B cell (primary cell): ENCODE data around the gene MLXIPL. TPM values are rescaled to one million over a fixed set of nuclear protein-coding genes. Genes with fewer than 3 reads are reported as not detected.
A peak's percentile ranks its signal among the peaks of the same experiment; 100 is the strongest.

Experiments used
- ATAC-seq: fragments of 200-7000 bp; cut with Tn5 transposase; one replicate; pipeline ENCODE4 v1.10.0; 2021; ENCODE audit warnings: low read depth, mild to moderate bottlenecking, moderate number of reproducible peaks, moderate library complexity
- CTCF ChIA-PET: fragments of 350-600 bp; sonication (Branson Sonifier 250); formaldehyde crosslinking; loops from one replicate; lab custom pipeline; 2021; ENCODE audit warnings: antibody characterized with exemption, inconsistent platforms; lab: Charles Lee
- POLR2A ChIA-PET: fragments of 350-600 bp; sonication (Branson Sonifier 250); formaldehyde crosslinking; loops from one replicate; lab custom pipeline; 2021; ENCODE audit warnings: antibody characterized with exemption; lab: Charles Lee
- DNase-seq: peaks from one replicate; pipeline ENCODE4 v3.0.0; 2013
- H2AFZ ChIP-seq: 2 replicates; pipeline ENCODE4 v1.6.1; 2012; ENCODE audit warnings: mild to moderate bottlenecking, low read depth, low read length; ENCODE audit not compliant: insufficient read depth, poor library complexity, severe bottlenecking
- H3K27ac ChIP-seq, 2 donors: 1 replicate in 1 of 2; 2 replicates in 1 of 2; pipeline ENCODE4 v1.5.1; 2012 to 2013; ENCODE audit warnings: low read length in 2 of 2, mild to moderate bottlenecking in 2 of 2, moderate library complexity in 1 of 2
- H3K27me3 ChIP-seq, 4 experiments: fragments of 200-600 bp in 1 of 4; sonication (generic) in 1 of 4; replicated peaks in 1 of 4; 1 replicate in 2 of 4; 2 replicates in 2 of 4; pipeline versions ENCODE4 v1.6.1 to v1.7.0; 2013 to 2016; ENCODE audit warnings: low read length in 3 of 4, mild to moderate bottlenecking in 2 of 4, mixed read lengths in 1 of 4, moderate library complexity in 1 of 4; ENCODE audit not compliant: insufficient read depth in 4 of 4, control insufficient read depth in 3 of 4; ENCODE audit errors: control extremely low read depth in 1 of 4
- H3K36me3 ChIP-seq, 2 experiments: replicated peaks in 1 of 2; 1 replicate in 1 of 2; 2 replicates in 1 of 2; pipeline versions ENCODE4 v1.6.1 to v1.7.1; 2013; ENCODE audit warnings: low read length in 1 of 2; ENCODE audit not compliant: insufficient read depth in 2 of 2, control insufficient read depth in 1 of 2; ENCODE audit errors: control extremely low read depth in 1 of 2, extremely low read depth in 1 of 2
- H3K4me1 ChIP-seq, 2 donors: fragments of 200-600 bp in 1 of 2; sonication (generic) in 1 of 2; 1 replicate in 1 of 2; 2 replicates in 1 of 2; pipeline versions ENCODE4 v1.5.1 to v1.6.1; 2013 to 2017; ENCODE audit warnings: low read length in 2 of 2; ENCODE audit not compliant: control insufficient read depth in 2 of 2, insufficient read depth in 2 of 2
- H3K4me2 ChIP-seq: replicated peaks from 2 replicates; pipeline ENCODE3; 2012; ENCODE audit warnings: mild to moderate bottlenecking, low read depth, low read length; ENCODE audit not compliant: poor library complexity, severe bottlenecking
- H3K4me3 ChIP-seq, 5 experiments: fragments of 200-600 bp in 1 of 5; sonication (generic) in 1 of 5; 1 replicate in 3 of 5; 2 replicates in 2 of 5; pipeline versions ENCODE4 v1.5.1 to v1.7.0; 2011 to 2016; ENCODE audit warnings: low read length in 4 of 5, mild to moderate bottlenecking in 4 of 5, low read depth in 2 of 5, control low read depth in 1 of 5, moderate library complexity in 1 of 5; ENCODE audit not compliant: insufficient read depth in 1 of 5; ENCODE audit errors: control extremely low read depth in 1 of 5, extremely low read depth in 1 of 5
- H3K79me2 ChIP-seq: fragments of 200-600 bp; sonication (generic); one replicate; pipeline ENCODE4 v1.6.0; 2016; ENCODE audit warnings: low read length; ENCODE audit not compliant: control insufficient read depth, insufficient read depth
- H3K9ac ChIP-seq: fragments of 200-600 bp; sonication (generic); 2 replicates; pipeline ENCODE4 v1.6.1; 2017; ENCODE audit warnings: mild to moderate bottlenecking, low read length, moderate library complexity
- H3K9me3 ChIP-seq, 3 donors: one replicate each; pipeline versions ENCODE4 v1.6.1 to v1.7.1; 2013; ENCODE audit warnings: low read length in 2 of 3; ENCODE audit not compliant: control insufficient read depth in 2 of 3, insufficient read depth in 1 of 3; ENCODE audit errors: control extremely low read depth in 1 of 3
- H4K20me1 ChIP-seq: 2 replicates; pipeline ENCODE4 v1.6.0; 2012; ENCODE audit warnings: mild to moderate bottlenecking, low read length; ENCODE audit not compliant: insufficient read depth, control insufficient read depth, poor library complexity, severe bottlenecking
- H3K27ac Mint-ChIP-seq: one replicate; pipeline ENCODE4 v1.8.0; 2021; ENCODE audit warnings: mixed read lengths
- H3K27me3 Mint-ChIP-seq: one replicate; pipeline ENCODE4 v1.8.0; 2021; ENCODE audit warnings: mixed read lengths
- H3K4me1 Mint-ChIP-seq: one replicate; pipeline ENCODE4 v1.8.0; 2021; ENCODE audit warnings: mixed read lengths
- H3K4me3 Mint-ChIP-seq: one replicate; pipeline ENCODE4 v1.8.0; 2021; ENCODE audit warnings: mixed read lengths
- H3K9me3 Mint-ChIP-seq: one replicate; pipeline ENCODE4 v1.8.0; 2022; ENCODE audit warnings: mixed read lengths; ENCODE audit not compliant: insufficient read depth
- EZH2 ChIP-seq: IDR thresholded peaks from 2 replicates; pipeline ENCODE4 v1.6.1; 2012; ENCODE audit warnings: borderline replicate concordance, low read depth, mild to moderate bottlenecking, moderate library complexity, low read length; ENCODE audit not compliant: insufficient read depth, poor library complexity, severe bottlenecking
- WGBS: methylation state at CpG from one replicate; pipeline ENCODE4 v1.1.5; 2013; ENCODE audit warnings: missing lambda C conversion rate; ENCODE audit not compliant: insufficient coverage; 5-methylcytosine and 5-hydroxymethylcytosine counted together
- intact Hi-C: fragments of 100-400 bp; cut with micrococcal nuclease; formaldehyde crosslinking; loops from one replicate; pipeline ENCODE4 v1.10.0; 2022
- polyA minus RNA-seq: library from RNA; depleted of rRNA, polyadenylated mRNA; stranded (reverse); fragments of >200 nt; gene quantifications from 2 replicates; pipeline ENCODE4 v1.2.3, GENCODE V29; 2012
- polyA plus RNA-seq: library from polyadenylated mRNA; depleted of rRNA; stranded (reverse); fragments of >200 nt; gene quantifications from 2 replicates; pipeline ENCODE4 v1.2.3, GENCODE V29; 2012
- total RNA-seq, 2 donors: library from RNA; stranded (reverse); fragments of 120-200 nt in 1 of 2; gene quantifications; 1 replicate in 1 of 2; 2 replicates in 1 of 2; pipeline versions ENCODE4 v1.2.3 to v1.2.4, GENCODE V29; 2013 to 2022
- TF ChIP-seq, protein P1 (sequence below): fragments of 200-600 bp; IDR thresholded peaks from one replicate; pipeline ENCODE4 v1.8.0; 2022; ENCODE audit warnings: antibody characterized with exemption, mild to moderate bottlenecking

MLXIPL gene, protein sequence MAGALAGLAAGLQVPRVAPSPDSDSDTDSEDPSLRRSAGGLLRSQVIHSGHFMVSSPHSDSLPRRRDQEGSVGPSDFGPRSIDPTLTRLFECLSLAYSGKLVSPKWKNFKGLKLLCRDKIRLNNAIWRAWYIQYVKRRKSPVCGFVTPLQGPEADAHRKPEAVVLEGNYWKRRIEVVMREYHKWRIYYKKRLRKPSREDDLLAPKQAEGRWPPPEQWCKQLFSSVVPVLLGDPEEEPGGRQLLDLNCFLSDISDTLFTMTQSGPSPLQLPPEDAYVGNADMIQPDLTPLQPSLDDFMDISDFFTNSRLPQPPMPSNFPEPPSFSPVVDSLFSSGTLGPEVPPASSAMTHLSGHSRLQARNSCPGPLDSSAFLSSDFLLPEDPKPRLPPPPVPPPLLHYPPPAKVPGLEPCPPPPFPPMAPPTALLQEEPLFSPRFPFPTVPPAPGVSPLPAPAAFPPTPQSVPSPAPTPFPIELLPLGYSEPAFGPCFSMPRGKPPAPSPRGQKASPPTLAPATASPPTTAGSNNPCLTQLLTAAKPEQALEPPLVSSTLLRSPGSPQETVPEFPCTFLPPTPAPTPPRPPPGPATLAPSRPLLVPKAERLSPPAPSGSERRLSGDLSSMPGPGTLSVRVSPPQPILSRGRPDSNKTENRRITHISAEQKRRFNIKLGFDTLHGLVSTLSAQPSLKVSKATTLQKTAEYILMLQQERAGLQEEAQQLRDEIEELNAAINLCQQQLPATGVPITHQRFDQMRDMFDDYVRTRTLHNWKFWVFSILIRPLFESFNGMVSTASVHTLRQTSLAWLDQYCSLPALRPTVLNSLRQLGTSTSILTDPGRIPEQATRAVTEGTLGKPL
- not detected in 2 replicates for total RNA-seq
- total RNA-seq (2013), result not detected
- polyA plus RNA-seq, result not detected in 2 replicates
- 0.07 and 0.86 TPM in 2 replicates for polyA minus RNA-seq

DNA sequence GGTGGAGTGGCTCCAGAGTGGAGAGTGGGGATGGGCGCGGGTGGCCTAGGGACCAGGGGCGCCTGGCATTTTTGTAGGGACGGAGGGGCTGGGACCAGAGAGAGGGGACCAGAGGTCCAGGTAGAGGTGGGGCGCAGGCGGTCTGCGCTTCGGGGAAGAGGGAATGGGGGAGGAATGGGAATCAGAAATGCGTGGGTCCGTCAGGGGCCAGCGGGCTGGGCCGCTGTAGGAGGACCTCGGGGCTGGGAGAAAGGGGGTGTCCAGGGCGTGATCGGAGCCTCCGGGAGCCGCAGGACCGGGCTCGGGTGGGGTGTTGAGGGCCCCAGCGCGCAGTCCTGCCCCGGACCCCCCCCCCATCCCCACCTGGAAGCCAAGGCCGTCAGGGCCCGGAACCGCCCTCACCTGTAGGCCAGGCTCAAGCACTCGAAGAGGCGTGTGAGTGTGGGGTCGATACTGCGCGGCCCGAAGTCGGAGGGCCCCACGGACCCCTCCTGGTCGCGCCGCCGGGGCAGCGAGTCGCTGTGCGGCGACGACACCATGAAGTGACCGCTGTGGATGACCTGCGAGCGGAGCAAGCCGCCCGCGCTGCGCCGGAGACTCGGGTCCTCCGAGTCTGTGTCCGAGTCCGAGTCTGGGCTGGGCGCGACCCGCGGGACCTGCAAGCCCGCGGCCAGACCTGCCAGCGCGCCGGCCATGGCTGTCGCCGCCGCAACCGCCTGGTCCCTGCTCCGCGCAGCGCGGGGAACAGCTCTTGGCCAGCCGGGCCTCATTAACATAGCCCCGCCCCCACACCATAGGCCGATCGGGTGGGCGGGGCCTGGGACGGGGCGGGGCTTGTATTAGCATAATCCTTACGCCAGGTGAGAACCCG, at the start of gene MLXIPL:
TSS of gene MLXIPL (minus strand) at position 725 of the 871 bp plus-strand sequence. CDS start at position 695, 30 bp downstream.
- Histone ChIP-seq H3K4me2 (peak within 1 kb of the TSS; percentile 83), H3K4me3 (peak within 1 kb of the TSS in 3 of 5 experiments; percentile 25 to 48 (median 40)), H3K9me3 (peaks cover 0 to 12% (median 0%) of the 10 kb centered on the region in 3 donors), H4K20me1 (no peaks in the 10 kb centered on the region), H3K36me3 (no peaks in the 10 kb centered on the region), H3K79me2 (no peaks in the 10 kb centered on the region), H2AFZ (peak within 1 kb of the TSS; percentile 66), H3K27ac (no peak within 1 kb of the TSS), H3K27me3 (peaks cover 0 to 60% (median 24%) of the 10 kb centered on the region in 4 experiments), H3K4me1 (peaks cover 14 to 21% of the 10 kb centered on the region in 2 donors), H3K9ac (peak within 1 kb of the TSS; percentile 23)
- ATAC-seq (peak; percentile 58), DNase-seq (peak; percentile 56)
- Mint-ChIP-seq H3K4me3 (peak within 1 kb of the TSS; percentile 54), H3K27me3 (peaks cover 42% of the 10 kb centered on the region), H3K27ac (no peak within 1 kb of the TSS), H3K9me3 (no peaks in the 10 kb centered on the region), H3K4me1 (peaks cover 16% of the 10 kb centered on the region)
- WGBS, result 7% methylated on average over 75 of the region's 80 CpGs
- CTCF ChIA-PET, result interaction anchor here (1.8 kb wide), 1 partner anchor 101 kb away, joined by 4 read pairs; no protein-coding TSS in a partner anchor
- intact Hi-C loops, result no loop called here
- peak; percentile 40 for TF ChIP-seq EZH2
- TF ChIP-seq, protein P1, sequence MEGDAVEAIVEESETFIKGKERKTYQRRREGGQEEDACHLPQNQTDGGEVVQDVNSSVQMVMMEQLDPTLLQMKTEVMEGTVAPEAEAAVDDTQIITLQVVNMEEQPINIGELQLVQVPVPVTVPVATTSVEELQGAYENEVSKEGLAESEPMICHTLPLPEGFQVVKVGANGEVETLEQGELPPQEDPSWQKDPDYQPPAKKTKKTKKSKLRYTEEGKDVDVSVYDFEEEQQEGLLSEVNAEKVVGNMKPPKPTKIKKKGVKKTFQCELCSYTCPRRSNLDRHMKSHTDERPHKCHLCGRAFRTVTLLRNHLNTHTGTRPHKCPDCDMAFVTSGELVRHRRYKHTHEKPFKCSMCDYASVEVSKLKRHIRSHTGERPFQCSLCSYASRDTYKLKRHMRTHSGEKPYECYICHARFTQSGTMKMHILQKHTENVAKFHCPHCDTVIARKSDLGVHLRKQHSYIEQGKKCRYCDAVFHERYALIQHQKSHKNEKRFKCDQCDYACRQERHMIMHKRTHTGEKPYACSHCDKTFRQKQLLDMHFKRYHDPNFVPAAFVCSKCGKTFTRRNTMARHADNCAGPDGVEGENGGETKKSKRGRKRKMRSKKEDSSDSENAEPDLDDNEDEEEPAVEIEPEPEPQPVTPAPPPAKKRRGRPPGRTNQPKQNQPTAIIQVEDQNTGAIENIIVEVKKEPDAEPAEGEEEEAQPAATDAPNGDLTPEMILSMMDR, result no peak
- POLR2A ChIA-PET, result no interaction called here
